DND-41 (cell line): ENCODE data around the gene DOCK9.

Experiments used
- CTCF ChIP-seq: IDR thresholded peaks from 2 replicates; pipeline ENCODE4 v1.5.1; 2012; ENCODE audit warnings: borderline replicate concordance, low read length, moderate library complexity, mild to moderate bottlenecking; ENCODE audit not compliant: poor library complexity, severe bottlenecking; ENCODE audit errors: extremely low read depth
- EZH2 ChIP-seq: IDR thresholded peaks from 3 replicates; pipeline ENCODE4 v1.6.1; 2012; ENCODE audit warnings: borderline replicate concordance, low read depth, mild to moderate bottlenecking, moderate library complexity, low read length, inconsistent platforms; ENCODE audit not compliant: severe bottlenecking

- TF ChIP-seq CTCF (no peak), EZH2 (no peak)
Measured at GRCh38 chr13:98930151-98930591, 47.7 kb downstream of the DOCK9 start.
